Natural killer cell treated with Interleukin-12 subunit alpha and Interleukin-12 subunit beta and Interleukin-15 and Interleukin-18, amount 100 ng/mL, for 72 hours (primary cell): ENCODE measurements around the gene TUBA4A. TPM values are rescaled to one million over a fixed set of nuclear protein-coding genes. Genes with fewer than 3 reads are reported as not detected.
"Not testable (repeated sequence)": the region's sequence is repeated elsewhere in the genome, so short reads cannot be mapped to it uniquely, and the experiment has no call there.

ENCODE experiments used
- ATAC-seq, 2 donors: fragments of 150-1000 bp; cut with Tn5 transposase in 1 of 2; sonication (Bioruptor Pico), chemical (Tn5 transposase) in 1 of 2; 2 replicates each; pipeline ENCODE4 v1.10.0; 2021
- DNase-seq: peaks from one replicate; pipeline ENCODE4 v3.0.0; 2022; ENCODE audit warnings: low spot score
- H3K27ac Mint-ChIP-seq, 2 donors: 1 replicate in 1 of 2; 2 replicates in 1 of 2; pipeline ENCODE4 v1.8.0; 2022; ENCODE audit warnings: mixed read lengths in 2 of 2, mild to moderate bottlenecking in 1 of 2, moderate library complexity in 1 of 2
- H3K27me3 Mint-ChIP-seq, 2 donors: 1 replicate in 1 of 2; 2 replicates in 1 of 2; pipeline ENCODE4 v1.8.0; 2022; ENCODE audit warnings: mixed read lengths in 2 of 2
- H3K36me3 Mint-ChIP-seq: one replicate; pipeline ENCODE4 v1.8.0; 2022; ENCODE audit warnings: mixed read lengths
- H3K4me1 Mint-ChIP-seq, 2 donors: 1 replicate in 1 of 2; 2 replicates in 1 of 2; pipeline ENCODE4 v1.8.0; 2022; ENCODE audit warnings: low read depth in 2 of 2, mixed read lengths in 2 of 2, mild to moderate bottlenecking in 1 of 2
- H3K4me3 Mint-ChIP-seq: one replicate; pipeline ENCODE4 v1.8.0; 2022; ENCODE audit warnings: mixed read lengths
- H3K9me3 Mint-ChIP-seq: 2 replicates; pipeline ENCODE4 v1.8.0; 2022; ENCODE audit warnings: mixed read lengths
- total RNA-seq, 2 donors: library from RNA; stranded (reverse); gene quantifications; one replicate each; pipeline ENCODE4 v1.2.3, GENCODE V29; 2022

Gene TUBA4A
- total RNA-seq, 2 donors from 2014 or later, result 159 to 161 TPM

GRCh38 chr2:219268294-219268693 lies 14.6 kb upstream of the TUBA4A start:
- no peaks in the 10 kb centered on the region for H3K9me3 Mint-ChIP-seq
- H3K27me3 Mint-ChIP-seq, result no peaks in the 10 kb centered on the region
- H3K27ac Mint-ChIP-seq, result no peak overlapping the region
- no peaks in the 10 kb centered on the region for H3K4me1 Mint-ChIP-seq
- H3K36me3 Mint-ChIP-seq, result no peaks in the 10 kb centered on the region
- ATAC-seq, result no peak
- no peak for DNase-seq
- H3K4me3 Mint-ChIP-seq, result no peak overlapping the region

- H3K4me1 Mint-ChIP-seq, result no peaks in the 10 kb centered on the region
- peaks cover 0 to 2% of the 10 kb centered on the region in 2 donors for H3K27me3 Mint-ChIP-seq
- H3K27ac Mint-ChIP-seq, result no peak overlapping the region
- no peak overlapping the region for H3K4me3 Mint-ChIP-seq
- H3K9me3 Mint-ChIP-seq, result no peaks in the 10 kb centered on the region
- no peaks in the 10 kb centered on the region for H3K36me3 Mint-ChIP-seq
- ATAC-seq (peak in 1 of 2 donors; percentile 6), DNase-seq (no peak)
Observed at GRCh38 chr2:219266886-219267285, 13.2 kb upstream of the TUBA4A start.

GRCh38 chr2:219266232-219266631 lies 12.5 kb upstream of the TUBA4A start:
- H3K27me3 Mint-ChIP-seq, result peaks cover 4 to 8% of the 10 kb centered on the region in 2 donors
- no peak for ATAC-seq
- H3K4me3 Mint-ChIP-seq, result no peak overlapping the region
- no peaks in the 10 kb centered on the region for H3K4me1 Mint-ChIP-seq
- DNase-seq, result no peak
- no peaks in the 10 kb centered on the region for H3K36me3 Mint-ChIP-seq
- H3K27ac Mint-ChIP-seq, result no peak overlapping the region
- H3K9me3 Mint-ChIP-seq, result no peaks in the 10 kb centered on the region

- ATAC-seq, result no peak
- no peak for DNase-seq
- no peak overlapping the region for H3K27ac Mint-ChIP-seq
Observed at GRCh38 chr2:219261024-219261855, 7.5 kb upstream of the TUBA4A start.

GRCh38 chr2:219258942-219259341 lies 5.2 kb upstream of the TUBA4A start:
- H3K27ac Mint-ChIP-seq, result not testable (repeated sequence)

More at GRCh38 chr2:219261024-219261855, 7.5 kb upstream of the TUBA4A start:
- Mint-ChIP-seq H3K4me3 (no peak overlapping the region), H3K4me1 (no peaks in the 10 kb centered on the region), H3K9me3 (no peaks in the 10 kb centered on the region), H3K36me3 (no peaks in the 10 kb centered on the region), H3K27me3 (peaks cover 16 to 25% of the 10 kb centered on the region in 2 donors)

GRCh38 chr2:219254590-219255201 lies 978 bp upstream of the TUBA4A start:
- H3K9me3 Mint-ChIP-seq, result no peaks in the 10 kb centered on the region
- H3K27me3 Mint-ChIP-seq, result peaks cover 5% of the 10 kb centered on the region in 2 donors
- peak overlapping the region; percentile 90 for H3K4me3 Mint-ChIP-seq
- H3K36me3 Mint-ChIP-seq, result peaks cover 9% of the 10 kb centered on the region
- DNase-seq (peak; percentile 77), ATAC-seq (peak; percentile 63 to 76)
- peaks cover 42 to 43% of the 10 kb centered on the region in 2 donors for H3K4me1 Mint-ChIP-seq
- H3K27ac Mint-ChIP-seq, result peak overlapping the region; percentile 86 to 88

More at GRCh38 chr2:219258942-219259341, 5.2 kb upstream of the TUBA4A start:
- DNase-seq, H3K4me1 Mint-ChIP-seq, H3K36me3 Mint-ChIP-seq, H3K9me3 Mint-ChIP-seq, ATAC-seq, H3K4me3 Mint-ChIP-seq: not testable (repeated sequence)
- peaks cover 16 to 25% of the 10 kb centered on the region in 2 donors for H3K27me3 Mint-ChIP-seq

GRCh38 chr2:219252900-219253752 lies 592 bp downstream of the TUBA4A start, which contains the start of gene TUBA4B:
TUBA4B (plus strand) TSS chr2:219253243; CDS start chr2:219253408, 165 bp downstream.
- peak within 1 kb of the TSS; percentile 88 to 93 for H3K27ac Mint-ChIP-seq
- H3K36me3 Mint-ChIP-seq, result peaks cover 9% of the 10 kb centered on the region
- peak within 1 kb of the TSS; percentile 90 for H3K4me3 Mint-ChIP-seq
- H3K9me3 Mint-ChIP-seq, result no peaks in the 10 kb centered on the region
- ATAC-seq, result peak; percentile 31 to 51
- no peaks in the 10 kb centered on the region for H3K27me3 Mint-ChIP-seq
- no peak for DNase-seq
- peaks cover 58% of the 10 kb centered on the region in 2 donors for H3K4me1 Mint-ChIP-seq

- ATAC-seq, result no peak
- DNase-seq, result no peak
- H3K9me3 Mint-ChIP-seq, result no peaks in the 10 kb centered on the region
- peaks cover 9% of the 10 kb centered on the region for H3K36me3 Mint-ChIP-seq
- H3K27me3 Mint-ChIP-seq, result no peaks in the 10 kb centered on the region
- H3K4me1 Mint-ChIP-seq, result peaks cover 64% of the 10 kb centered on the region in 2 donors
- H3K27ac Mint-ChIP-seq, result peak overlapping the region; percentile 88 to 93
- peak overlapping the region; percentile 90 for H3K4me3 Mint-ChIP-seq
Observed at GRCh38 chr2:219252570-219252899, 1.2 kb downstream of the TUBA4A start.

GRCh38 chr2:219252084-219252483 lies 1.6 kb downstream of the TUBA4A start:
- DNase-seq (no peak), ATAC-seq (no peak)
- Mint-ChIP-seq H3K27me3 (no peaks in the 10 kb centered on the region), H3K4me1 (peaks cover 68 to 69% of the 10 kb centered on the region in 2 donors), H3K9me3 (no peaks in the 10 kb centered on the region), H3K36me3 (peaks cover 9% of the 10 kb centered on the region), H3K27ac (peak overlapping the region; percentile 88 to 93), H3K4me3 (peak overlapping the region; percentile 90)

GRCh38 chr2:219251656-219252055 lies 2.1 kb downstream of the TUBA4A start:
- no peaks in the 10 kb centered on the region for H3K9me3 Mint-ChIP-seq
- H3K27me3 Mint-ChIP-seq, result no peaks in the 10 kb centered on the region
- DNase-seq (no peak), ATAC-seq (no peak)
- H3K4me1 Mint-ChIP-seq, result peaks cover 72 to 73% of the 10 kb centered on the region in 2 donors
- H3K36me3 Mint-ChIP-seq, result peaks cover 9% of the 10 kb centered on the region
- H3K4me3 Mint-ChIP-seq, result peak overlapping the region; percentile 90
- peak overlapping the region; percentile 88 to 93 for H3K27ac Mint-ChIP-seq

- Mint-ChIP-seq H3K9me3 (no peaks in the 10 kb centered on the region), H3K27ac (peak overlapping the region; percentile 92 to 94), H3K36me3 (peaks cover 9% of the 10 kb centered on the region), H3K4me1 (peaks cover 75 to 83% of the 10 kb centered on the region in 2 donors), H3K27me3 (no peaks in the 10 kb centered on the region), H3K4me3 (peak overlapping the region; percentile 90)
- DNase-seq (no peak), ATAC-seq (no peak)
Observed at GRCh38 chr2:219250049-219250781, 3.5 kb downstream of the TUBA4A start.

GRCh38 chr2:219249203-219249980 lies 4.3 kb downstream of the TUBA4A start:
- Mint-ChIP-seq H3K4me3 (peak overlapping the region; percentile 90), H3K36me3 (peaks cover 9% of the 10 kb centered on the region), H3K27me3 (no peaks in the 10 kb centered on the region), H3K9me3 (no peaks in the 10 kb centered on the region), H3K4me1 (peaks cover 77 to 81% of the 10 kb centered on the region in 2 donors), H3K27ac (peak overlapping the region; percentile 92 to 94)
- DNase-seq, result no peak
- no peak for ATAC-seq
